Small intestine (tissue), 16 donors: ENCODE results near the gene INTS12. TPM values are rescaled to one million over a fixed set of nuclear protein-coding genes. Genes with fewer than 3 reads are reported as not detected.
"Not testable (repeated sequence)": the region's sequence is repeated elsewhere in the genome, so short reads cannot be mapped to it uniquely, and the experiment has no call there.

ENCODE experiments used
- DNase-seq, 2 donors: peaks; one replicate each; pipeline versions ENCODE4 v3.0.0 to v3.0.0-alpha.2; 2013
- FAIRE-seq: peaks from 2 replicates; lab custom pipeline; 2012; peaks lifted over from hg19 to GRCh38; lab: Jason Lieb, UNC
- H3K27ac ChIP-seq, 3 donors: one replicate each; pipeline ENCODE4 v1.5.1; 2013; ENCODE audit warnings: low read length in 2 of 3, mild to moderate bottlenecking in 2 of 3, control low read depth in 1 of 3, inconsistent platforms in 1 of 3, low read depth in 1 of 3, moderate library complexity in 1 of 3
- H3K27me3 ChIP-seq, 3 donors: one replicate each; pipeline ENCODE4 v1.6.1; 2013; ENCODE audit warnings: low read length in 3 of 3, inconsistent platforms in 1 of 3; ENCODE audit not compliant: control insufficient read depth in 3 of 3, insufficient read depth in 3 of 3
- H3K36me3 ChIP-seq, 3 donors: one replicate each; pipeline ENCODE4 v1.6.1; 2013; ENCODE audit warnings: low read length in 3 of 3, inconsistent platforms in 1 of 3, low read depth in 1 of 3, mild to moderate bottlenecking in 1 of 3, moderate library complexity in 1 of 3; ENCODE audit not compliant: control insufficient read depth in 3 of 3, insufficient read depth in 2 of 3
- H3K4me1 ChIP-seq, 3 donors: one replicate each; pipeline ENCODE4 v1.6.1; 2013; ENCODE audit warnings: low read length in 2 of 3, inconsistent platforms in 1 of 3, low read depth in 1 of 3, mild to moderate bottlenecking in 1 of 3, moderate library complexity in 1 of 3; ENCODE audit not compliant: control insufficient read depth in 3 of 3, insufficient read depth in 2 of 3
- H3K4me3 ChIP-seq, 3 donors: one replicate each; pipeline ENCODE4 v1.5.1; 2013; ENCODE audit warnings: low read length in 3 of 3, control low read depth in 1 of 3, inconsistent platforms in 1 of 3, low read depth in 1 of 3, mild to moderate bottlenecking in 1 of 3, moderate library complexity in 1 of 3
- H3K9me3 ChIP-seq, 2 donors: one replicate each; pipeline ENCODE4 v1.6.1; 2013; ENCODE audit warnings: low read depth in 1 of 2, low read length in 1 of 2; ENCODE audit not compliant: control insufficient read depth in 2 of 2, insufficient read depth in 1 of 2
- WGBS, 3 donors: extraction: QIAGEN DNeasy Blood & Tissue Kit; methylation state at CpG; one replicate each; pipeline ENCODE4 v1.1.7; 2013; 5-methylcytosine and 5-hydroxymethylcytosine counted together
- long read RNA-seq, 10 donors: transcript quantifications; one replicate each; lab custom pipeline, GENCODE V29; 2026
- polyA plus RNA-seq, 4 donors: library from polyadenylated mRNA; stranded (reverse) in 3 of 4; unstranded in 1 of 4; fragments of 200-250 nt in 3 of 4; fragments of 120-200 nt in 1 of 4; gene quantifications; one replicate each; pipeline versions ENCODE4 v1.2.1 to v1.2.3, GENCODE V29; 2013
- donor health status: healthy with polysubstance abuse.
- donor health status: control.
- donor health status: control.
- donor health status: Bipolar disorder and iron deficiency.
- donor health status: healthy.

INTS12 gene
- 10 to 100 TPM; 18.9 to 23.9 (median 21.5) TPM for polyA plus RNA-seq
- long read RNA-seq, donor 1, transcript INTS12-206 (7 exons, 1,975 nt) = major isoform, 9 of 28 reads
- long read RNA-seq, donor 1, partial matches to known transcripts = 13 of 28 reads
- long read RNA-seq, donor 1, other reads (novel, unspliced or antisense) = 0 of 28 reads
- long read RNA-seq, donor 2, partial matches to known transcripts = 0 of 2 reads
- long read RNA-seq, donor 2, other reads (novel, unspliced or antisense) = 0 of 2 reads
- long read RNA-seq, donor 3, partial matches to known transcripts = 0 of 9 reads
- long read RNA-seq, donor 3, other reads (novel, unspliced or antisense) = 0 of 9 reads
- long read RNA-seq, donor 4, partial matches to known transcripts = 0 of 1 reads
- long read RNA-seq, donor 4, other reads (novel, unspliced or antisense) = 0 of 1 reads
- long read RNA-seq, donor 5 = 0 reads
- long read RNA-seq, donor 6, partial matches to known transcripts = 0 of 4 reads
- long read RNA-seq, donor 6, other reads (novel, unspliced or antisense) = 0 of 4 reads
- long read RNA-seq, donor 7, transcript INTS12-206 (7 exons, 1,975 nt) = major isoform, 8 of 12 reads
- long read RNA-seq, donor 7, partial matches to known transcripts = 0 of 12 reads
- long read RNA-seq, donor 7, other reads (novel, unspliced or antisense) = 0 of 12 reads
- long read RNA-seq, donor 8 = 0 reads
- long read RNA-seq, donor 9, partial matches to known transcripts = 0 of 2 reads
- long read RNA-seq, donor 9, other reads (novel, unspliced or antisense) = 0 of 2 reads
- long read RNA-seq, donor 10, partial matches to known transcripts = 6 of 10 reads
- long read RNA-seq, donor 10, other reads (novel, unspliced or antisense) = 0 of 10 reads

- peaks cover 3 to 12% (median 6%) of the 10 kb centered on the region in 3 donors for H3K4me1 ChIP-seq
- peak; percentile 95 to 97 for DNase-seq
- 0% methylated on average over 63 of the region's 63 CpGs for WGBS, 3 donors
- peaks cover 0 to 7% (median under 1%) of the 10 kb centered on the region in 3 donors for H3K36me3 ChIP-seq
- no peaks in the 10 kb centered on the region for H3K9me3 ChIP-seq
- no peaks in the 10 kb centered on the region for H3K27me3 ChIP-seq
- no peak for FAIRE-seq
- peak within 1 kb of the TSS; percentile 70 to 98 (median 85) for H3K4me3 ChIP-seq
- peak within 1 kb of the TSS; percentile 90 to 96 (median 94) for H3K27ac ChIP-seq
These were observed at the start of gene INTS12, which contains the start of gene GSTCD for GRCh38 chr4:105708181-105709080. TSS of gene INTS12 (minus strand) at chr4:105708689. CDS start at chr4:105700005, 8,684 bp downstream. TSS of gene GSTCD (plus strand) at chr4:105708784. CDS start at chr4:105717614, 8,830 bp downstream.

DNA sequence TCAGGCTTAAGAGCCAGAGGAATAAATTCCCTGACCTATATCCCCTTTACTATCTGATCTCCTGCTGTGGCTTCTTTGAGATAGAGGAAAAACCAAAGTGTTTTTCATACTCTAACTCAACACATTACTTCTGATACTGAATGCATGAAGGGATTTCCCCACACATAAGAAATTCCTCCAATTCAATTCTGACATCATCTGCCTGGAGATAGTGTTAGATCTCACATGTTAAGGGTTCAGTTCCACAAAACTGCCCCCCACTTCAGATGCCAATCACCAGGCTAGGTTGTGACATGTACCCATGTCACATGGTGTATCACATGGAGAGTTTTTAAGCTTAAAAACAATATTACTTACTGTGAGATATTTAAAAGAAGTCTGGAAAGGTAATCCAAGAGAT, 46.9 kb upstream of the INTS12 start:
- no peak overlapping the region for H3K4me3 ChIP-seq
- FAIRE-seq (no peak), DNase-seq (no peak)
- H3K27ac ChIP-seq = no peak overlapping the region
- no peaks in the 10 kb centered on the region for H3K36me3 ChIP-seq
- no peaks in the 10 kb centered on the region for H3K27me3 ChIP-seq
- H3K4me1 ChIP-seq = no peaks in the 10 kb centered on the region
- H3K9me3 ChIP-seq = no peaks in the 10 kb centered on the region

- DNase-seq (no peak), FAIRE-seq (no peak)
- Histone ChIP-seq H3K4me1 (no peaks in the 10 kb centered on the region), H3K36me3 (no peaks in the 10 kb centered on the region), H3K4me3 (no peak overlapping the region), H3K9me3 (no peaks in the 10 kb centered on the region), H3K27me3 (no peaks in the 10 kb centered on the region), H3K27ac (no peak overlapping the region)
- 90 to 95% (median 92%) methylated on average over 1 of the region's 1 CpG for WGBS, 3 donors
These were observed 44.9 kb upstream of the INTS12 start for GRCh38 chr4:105753361-105753760.

GRCh38 chr4:105751718-105752299, 43.3 kb upstream of the INTS12 start:
- FAIRE-seq (no peak), DNase-seq (no peak)
- H3K4me3 ChIP-seq = no peak overlapping the region
- no peaks in the 10 kb centered on the region for H3K4me1 ChIP-seq
- no peaks in the 10 kb centered on the region for H3K36me3 ChIP-seq
- no peaks in the 10 kb centered on the region for H3K9me3 ChIP-seq
- H3K27ac ChIP-seq = no peak overlapping the region
- H3K27me3 ChIP-seq = no peaks in the 10 kb centered on the region
- 49 to 71% (median 68%) methylated on average over 2 of the region's 2 CpGs for WGBS, 3 donors

GRCh38 chr4:105748222-105748621, 39.7 kb upstream of the INTS12 start:
- no peaks in the 10 kb centered on the region for H3K9me3 ChIP-seq
- no peak overlapping the region for H3K4me3 ChIP-seq
- 92 to 98% (median 92%) methylated on average over 3 of the region's 3 CpGs for WGBS, 3 donors
- FAIRE-seq (no peak), DNase-seq (no peak)
- no peak overlapping the region for H3K27ac ChIP-seq
- no peaks in the 10 kb centered on the region for H3K27me3 ChIP-seq
- no peaks in the 10 kb centered on the region for H3K4me1 ChIP-seq
- H3K36me3 ChIP-seq = no peaks in the 10 kb centered on the region

- no peak for DNase-seq
- peaks cover 0 to 4% of the 10 kb centered on the region in 2 donors for H3K9me3 ChIP-seq
- no peak overlapping the region for H3K4me3 ChIP-seq
- WGBS, 3 donors = 55 to 76% (median 60%) methylated on average over 2 of the region's 2 CpGs
- no peaks in the 10 kb centered on the region for H3K4me1 ChIP-seq
- FAIRE-seq = no peak
- H3K27me3 ChIP-seq = no peaks in the 10 kb centered on the region
- no peak overlapping the region for H3K27ac ChIP-seq
- H3K36me3 ChIP-seq = peaks cover 0 to 7% (median 0%) of the 10 kb centered on the region in 3 donors
These were observed 33.1 kb upstream of the INTS12 start for GRCh38 chr4:105741548-105741947.

DNA sequence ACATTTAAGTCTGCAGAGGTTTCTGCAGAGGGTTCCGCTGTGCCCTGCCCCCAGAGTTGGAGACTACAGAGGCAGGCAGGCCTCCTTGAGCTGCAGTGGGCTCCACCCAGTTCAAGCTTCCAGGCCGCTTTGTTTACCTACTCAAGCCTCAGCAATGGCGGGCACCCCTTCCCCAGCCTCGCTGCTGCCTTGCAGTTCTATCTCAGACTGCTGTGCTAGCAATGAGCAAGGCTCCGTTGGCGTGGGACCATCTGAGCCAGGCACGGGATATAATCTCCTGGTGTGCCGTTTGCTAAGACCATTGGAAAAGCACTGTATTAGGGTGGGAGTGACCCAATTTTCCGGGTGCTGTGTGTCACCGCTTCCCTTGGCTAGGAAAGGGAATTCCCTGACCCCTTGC, 26.7 kb upstream of the INTS12 start:
- H3K4me1 ChIP-seq, H3K27me3 ChIP-seq, FAIRE-seq, H3K4me3 ChIP-seq, DNase-seq, H3K27ac ChIP-seq: not testable (repeated sequence)
- Histone ChIP-seq H3K36me3 (peaks cover 0 to 15% (median 0%) of the 10 kb centered on the region in 3 donors), H3K9me3 (peaks cover 0 to 12% of the 10 kb centered on the region in 2 donors)
- 87 to 98% (median 97%) methylated on average over 10 of the region's 10 CpGs for WGBS, 3 donors
